ENCODE measurements around the gene SLC38A8. TPM values are rescaled to one million over a fixed set of nuclear protein-coding genes. Genes with fewer than 3 reads are reported as not detected.

The SLC38A8 gene
- total and polyA plus RNA-seq, 12 donors = 0.45 to 30.8 (median 3.2) TPM; not detected in 8

DNA sequence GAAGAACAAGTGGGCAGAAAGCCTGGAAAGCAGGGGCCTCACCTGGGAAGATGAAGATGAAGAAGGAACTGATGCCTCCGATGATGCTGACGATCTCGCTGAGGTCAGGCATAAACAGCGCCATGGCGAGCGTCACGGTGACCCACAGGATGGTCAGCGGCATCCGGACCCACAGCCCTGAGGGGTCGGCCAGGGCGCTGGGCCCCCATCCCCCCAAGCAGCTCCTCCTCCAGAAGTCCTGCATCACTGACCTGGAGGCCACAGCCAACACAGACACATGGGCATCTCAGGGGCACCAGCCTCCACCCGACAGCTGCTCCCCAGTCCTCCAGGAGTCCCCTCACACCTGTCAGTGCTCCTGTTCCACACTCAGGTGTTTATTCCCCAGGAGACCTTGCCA is 26.1 kb downstream of the SLC38A8 start:
- Histone ChIP-seq H3K4me3 (no peak overlapping the region), H3K4me1 (peaks cover 0 to 9% (median 0%) of the 10 kb centered on the region in 9 donors), H3K36me3 (no peaks in the 10 kb centered on the region), H3K9me3 (peaks cover 0 to 24% (median under 1%) of the 10 kb centered on the region in 11 donors), H3K27me3 (peaks cover 0 to 8% (median 0%) of the 10 kb centered on the region in 7 donors), H3K27ac (no peak overlapping the region)
- no peak for ATAC-seq
- WGBS, 2 donors = 95 to 96% methylated on average over 12 of the region's 12 CpGs
- intact Hi-C loops (cut with DNase I) = no loop called here
- TF ChIP-seq, protein P1, sequence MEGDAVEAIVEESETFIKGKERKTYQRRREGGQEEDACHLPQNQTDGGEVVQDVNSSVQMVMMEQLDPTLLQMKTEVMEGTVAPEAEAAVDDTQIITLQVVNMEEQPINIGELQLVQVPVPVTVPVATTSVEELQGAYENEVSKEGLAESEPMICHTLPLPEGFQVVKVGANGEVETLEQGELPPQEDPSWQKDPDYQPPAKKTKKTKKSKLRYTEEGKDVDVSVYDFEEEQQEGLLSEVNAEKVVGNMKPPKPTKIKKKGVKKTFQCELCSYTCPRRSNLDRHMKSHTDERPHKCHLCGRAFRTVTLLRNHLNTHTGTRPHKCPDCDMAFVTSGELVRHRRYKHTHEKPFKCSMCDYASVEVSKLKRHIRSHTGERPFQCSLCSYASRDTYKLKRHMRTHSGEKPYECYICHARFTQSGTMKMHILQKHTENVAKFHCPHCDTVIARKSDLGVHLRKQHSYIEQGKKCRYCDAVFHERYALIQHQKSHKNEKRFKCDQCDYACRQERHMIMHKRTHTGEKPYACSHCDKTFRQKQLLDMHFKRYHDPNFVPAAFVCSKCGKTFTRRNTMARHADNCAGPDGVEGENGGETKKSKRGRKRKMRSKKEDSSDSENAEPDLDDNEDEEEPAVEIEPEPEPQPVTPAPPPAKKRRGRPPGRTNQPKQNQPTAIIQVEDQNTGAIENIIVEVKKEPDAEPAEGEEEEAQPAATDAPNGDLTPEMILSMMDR (IDR thresholded peaks at IDR 0.05) = no peak
- no peak for DNase-seq

DNA sequence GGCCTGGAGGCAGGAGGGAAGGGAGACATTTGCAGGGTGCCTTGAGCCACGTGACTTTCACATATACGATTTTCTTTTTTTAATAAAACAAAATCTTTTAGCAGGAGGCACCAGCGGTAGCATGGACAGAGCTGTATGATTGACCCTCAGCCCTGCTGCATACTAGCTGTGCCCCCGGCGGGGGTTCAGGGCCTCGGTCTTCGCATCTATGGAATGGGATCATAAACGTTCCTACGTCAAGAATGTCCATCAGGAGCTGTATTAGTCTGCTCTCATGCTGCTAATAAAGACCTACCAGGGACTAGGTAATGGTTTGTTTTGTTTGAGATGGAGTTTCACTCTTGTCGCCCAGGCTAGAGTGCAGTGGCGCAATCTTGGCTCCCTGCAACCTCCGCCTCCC is 27.2 kb downstream of the SLC38A8 start:
- Histone ChIP-seq H3K4me3 (no peak overlapping the region), H3K27ac (no peak overlapping the region), H3K4me1 (peaks cover 0 to 8% (median 0%) of the 10 kb centered on the region in 9 donors), H3K36me3 (no peaks in the 10 kb centered on the region), H3K27me3 (peaks cover 0 to 8% (median 0%) of the 10 kb centered on the region in 7 donors), H3K9me3 (peaks cover 0 to 13% (median 0%) of the 10 kb centered on the region in 11 donors)
- TF ChIP-seq, protein P1 (IDR thresholded peaks at IDR 0.05) = no peak
- WGBS, 2 donors = 82 to 89% methylated on average over 12 of the region's 12 CpGs
- DNase-seq (no peak), ATAC-seq (no peak)
- intact Hi-C loops (cut with DNase I) = no loop called here

DNA sequence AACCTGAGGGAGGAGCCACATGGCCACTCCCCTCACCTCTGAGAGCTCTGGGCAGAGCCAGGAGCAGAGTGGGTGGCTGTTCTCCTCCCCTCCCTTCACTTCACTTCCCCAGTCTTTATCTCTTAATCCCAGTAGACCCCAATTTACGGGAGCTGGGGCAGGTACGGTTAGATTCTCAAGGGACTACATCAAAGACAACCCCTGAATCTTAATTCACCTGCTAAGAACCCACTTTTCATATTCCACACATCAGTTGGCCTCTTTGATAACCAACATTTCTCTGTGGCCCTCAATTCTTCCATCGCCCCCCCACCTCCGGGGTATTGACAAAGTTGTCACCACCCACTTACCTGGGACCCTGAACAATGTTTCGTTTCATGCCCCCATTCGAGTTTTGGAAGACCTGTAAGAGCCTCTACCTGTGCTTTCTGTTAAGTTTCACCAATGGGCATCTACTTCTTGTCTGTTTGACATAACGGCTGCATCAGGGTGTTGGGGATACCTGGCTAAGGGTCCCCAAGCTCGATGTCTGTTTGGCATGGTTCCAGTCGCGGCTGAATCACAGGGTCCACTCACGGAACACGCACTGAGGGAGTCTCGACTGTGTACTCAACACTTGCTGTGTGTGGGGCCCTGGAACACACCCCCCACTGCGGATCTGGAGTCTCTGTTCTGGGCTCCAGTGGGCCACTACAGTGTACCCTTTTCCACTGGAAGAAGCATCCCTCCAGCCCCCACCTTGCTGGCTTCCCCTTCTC is 27.8 kb downstream of the SLC38A8 start:
- DNase-seq (no peak), ATAC-seq (no peak)
- peaks cover 0 to 8% (median 0%) of the 10 kb centered on the region in 11 donors for H3K9me3 ChIP-seq
- H3K36me3 ChIP-seq = no peaks in the 10 kb centered on the region
- H3K27ac ChIP-seq = no peak overlapping the region
- 71 to 74% methylated on average over 14 of the region's 14 CpGs for WGBS, 2 donors
- TF ChIP-seq, protein P1 (IDR thresholded peaks at IDR 0.05) = no peak
- no peak overlapping the region for H3K4me3 ChIP-seq
- peaks cover 0 to 8% (median 0%) of the 10 kb centered on the region in 7 donors for H3K27me3 ChIP-seq
- H3K4me1 ChIP-seq = peaks cover 0 to 5% (median 0%) of the 10 kb centered on the region in 9 donors
- intact Hi-C loops (cut with DNase I) = no loop called here

DNA sequence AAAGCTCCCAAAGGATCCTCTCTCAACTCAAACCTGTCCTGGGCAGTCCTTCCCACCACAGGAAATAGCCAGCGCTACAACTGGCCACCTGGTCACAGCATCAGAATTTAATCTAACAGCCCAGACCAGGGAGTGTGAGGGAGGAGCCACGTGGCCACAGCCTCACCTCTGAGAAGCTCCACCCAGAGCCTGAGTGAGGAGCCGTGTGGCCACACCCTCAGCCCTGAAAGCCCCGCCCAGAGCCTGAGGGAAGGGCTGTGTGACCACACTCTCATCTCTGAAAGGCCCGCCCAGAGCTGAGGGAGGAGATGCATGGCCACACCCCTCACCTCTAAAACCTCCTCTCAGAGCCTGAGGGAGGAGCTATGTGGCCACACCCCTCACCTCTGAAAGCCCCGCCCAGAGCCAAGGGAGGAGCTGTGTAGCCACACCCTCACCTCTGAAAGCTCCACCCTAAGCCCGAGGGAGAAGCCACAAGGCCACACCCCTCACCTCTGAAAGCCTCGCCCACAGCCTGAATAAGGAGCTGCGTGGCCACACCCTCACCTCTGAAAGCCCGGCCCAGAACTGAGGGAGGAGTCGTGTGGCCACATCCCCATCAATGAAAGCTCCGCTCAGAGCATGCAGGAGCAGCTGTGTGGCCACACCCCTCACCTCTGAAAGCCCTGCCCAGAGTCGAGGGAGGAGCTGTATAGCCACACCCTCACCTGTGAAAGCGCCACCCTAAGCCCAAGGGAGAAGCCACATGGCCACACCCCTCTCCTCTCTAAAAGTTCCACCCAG is 28.6 kb downstream of the SLC38A8 start:
- H3K4me1 ChIP-seq = peaks cover 0 to 5% (median 0%) of the 10 kb centered on the region in 9 donors
- peaks cover 0 to 7% (median 0%) of the 10 kb centered on the region in 11 donors for H3K9me3 ChIP-seq
- no peak for DNase-seq
- no peak overlapping the region for H3K4me3 ChIP-seq
- 15 to 22% methylated on average over 14 of the region's 14 CpGs for WGBS, 2 donors
- no peak overlapping the region for H3K27ac ChIP-seq
- H3K36me3 ChIP-seq = no peaks in the 10 kb centered on the region
- TF ChIP-seq, protein P1 (IDR thresholded peaks at IDR 0.05) = no peak
- peak in 7 of 8 donors; percentile 7 to 72 (median 62) for ATAC-seq
- H3K27me3 ChIP-seq = peaks cover 0 to 8% (median 0%) of the 10 kb centered on the region in 7 donors
- intact Hi-C loops (cut with DNase I) = no loop called here
